Measurements from ENCODE around the gene GABARAP. TPM values are rescaled to one million over a fixed set of nuclear protein-coding genes. Genes with fewer than 3 reads are reported as not detected.

GABARAP gene
- total RNA-seq, 3 donors from 2014 or later (not counting 1 experiment from before 2014, with no cell fraction given), result 256 to 277 (median 276) TPM

DNA sequence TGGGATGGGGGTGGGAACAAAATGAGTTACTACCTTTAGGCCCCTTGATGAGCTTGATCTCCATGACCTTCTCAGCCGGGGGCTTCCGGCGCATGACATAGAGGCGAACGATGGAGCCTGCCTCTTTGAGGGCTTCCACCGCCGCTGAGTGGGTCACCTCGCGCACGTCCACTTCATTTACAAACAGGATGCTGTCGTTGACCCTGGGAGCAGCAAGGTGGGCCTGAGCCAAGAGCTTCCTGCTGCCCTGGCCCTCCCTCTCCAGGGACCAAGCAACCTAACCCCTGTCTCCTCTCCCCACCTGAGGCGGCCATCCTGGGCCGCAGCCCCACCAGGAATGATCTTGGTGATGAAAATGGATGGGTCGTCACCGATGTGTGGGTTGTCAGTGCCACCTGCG is 38.9 kb downstream of the GABARAP start:
- H3K9me3 ChIP-seq (ENCODE audit: control insufficient read depth, insufficient read depth, low read length), result no peaks in the 10 kb centered on the region
- H3K27ac ChIP-seq (ENCODE audit: low read length), result peak overlapping the region; percentile 96
- Mint-ChIP-seq H3K36me3 (no peaks in the 10 kb centered on the region), H3K4me3 (no peak overlapping the region), H3K4me1 (peaks cover 27 to 34% of the 10 kb centered on the region in 2 donors), H3K9me3 (no peaks in the 10 kb centered on the region), H3K27ac (peak overlapping the region; percentile 93 to 95), H3K27me3 (ENCODE audit: low read depth in 2 of 2) (no peaks in the 10 kb centered on the region)
- ATAC-seq, result no peak
- H3K4me1 ChIP-seq (ENCODE audit: control insufficient read depth, insufficient read depth, low read length), result peaks cover 24% of the 10 kb centered on the region
- no peaks in the 10 kb centered on the region for H3K36me3 ChIP-seq (ENCODE audit: control insufficient read depth, insufficient read depth, low read length)
- no peak for DNase-seq
- intact Hi-C loops (cut with micrococcal nuclease), result no loop called here
- no peak overlapping the region for H3K4me3 ChIP-seq (ENCODE audit: low read length)
- TF ChIP-seq, protein P1, sequence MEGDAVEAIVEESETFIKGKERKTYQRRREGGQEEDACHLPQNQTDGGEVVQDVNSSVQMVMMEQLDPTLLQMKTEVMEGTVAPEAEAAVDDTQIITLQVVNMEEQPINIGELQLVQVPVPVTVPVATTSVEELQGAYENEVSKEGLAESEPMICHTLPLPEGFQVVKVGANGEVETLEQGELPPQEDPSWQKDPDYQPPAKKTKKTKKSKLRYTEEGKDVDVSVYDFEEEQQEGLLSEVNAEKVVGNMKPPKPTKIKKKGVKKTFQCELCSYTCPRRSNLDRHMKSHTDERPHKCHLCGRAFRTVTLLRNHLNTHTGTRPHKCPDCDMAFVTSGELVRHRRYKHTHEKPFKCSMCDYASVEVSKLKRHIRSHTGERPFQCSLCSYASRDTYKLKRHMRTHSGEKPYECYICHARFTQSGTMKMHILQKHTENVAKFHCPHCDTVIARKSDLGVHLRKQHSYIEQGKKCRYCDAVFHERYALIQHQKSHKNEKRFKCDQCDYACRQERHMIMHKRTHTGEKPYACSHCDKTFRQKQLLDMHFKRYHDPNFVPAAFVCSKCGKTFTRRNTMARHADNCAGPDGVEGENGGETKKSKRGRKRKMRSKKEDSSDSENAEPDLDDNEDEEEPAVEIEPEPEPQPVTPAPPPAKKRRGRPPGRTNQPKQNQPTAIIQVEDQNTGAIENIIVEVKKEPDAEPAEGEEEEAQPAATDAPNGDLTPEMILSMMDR (IDR thresholded peaks at IDR 0.05), result no peak
- 98% methylated on average over 16 of the region's 16 CpGs for WGBS (ENCODE audit: insufficient coverage)
- no peaks in the 10 kb centered on the region for H3K27me3 ChIP-seq (ENCODE audit: control insufficient read depth, insufficient read depth, low read length)

- H3K36me3 Mint-ChIP-seq, result no peaks in the 10 kb centered on the region
- TF ChIP-seq, protein P1 (IDR thresholded peaks at IDR 0.05), result no peak
- intact Hi-C loops (cut with micrococcal nuclease), result no loop called here
- H3K9me3 Mint-ChIP-seq, result no peaks in the 10 kb centered on the region
- DNase-seq (no peak), ATAC-seq (no peak)
- Histone ChIP-seq H3K9me3 (ENCODE audit: control insufficient read depth, insufficient read depth, low read length) (no peaks in the 10 kb centered on the region), H3K4me3 (ENCODE audit: low read length) (no peak overlapping the region), H3K36me3 (ENCODE audit: control insufficient read depth, insufficient read depth, low read length) (no peaks in the 10 kb centered on the region), H3K4me1 (ENCODE audit: control insufficient read depth, insufficient read depth, low read length) (no peaks in the 10 kb centered on the region), H3K27ac (ENCODE audit: low read length) (no peak overlapping the region), H3K27me3 (ENCODE audit: control insufficient read depth, insufficient read depth, low read length) (no peaks in the 10 kb centered on the region)
- H3K4me1 Mint-ChIP-seq, result no peaks in the 10 kb centered on the region
- H3K27ac Mint-ChIP-seq, result no peak overlapping the region
- H3K4me3 Mint-ChIP-seq, result no peak overlapping the region
- WGBS (ENCODE audit: insufficient coverage), result 95% methylated on average over 22 of the region's 22 CpGs
- H3K27me3 Mint-ChIP-seq (ENCODE audit: low read depth in 2 of 2), result no peaks in the 10 kb centered on the region
Measured at GRCh38 chr17:7196651-7197401, 45.4 kb downstream of the GABARAP start.

DNA sequence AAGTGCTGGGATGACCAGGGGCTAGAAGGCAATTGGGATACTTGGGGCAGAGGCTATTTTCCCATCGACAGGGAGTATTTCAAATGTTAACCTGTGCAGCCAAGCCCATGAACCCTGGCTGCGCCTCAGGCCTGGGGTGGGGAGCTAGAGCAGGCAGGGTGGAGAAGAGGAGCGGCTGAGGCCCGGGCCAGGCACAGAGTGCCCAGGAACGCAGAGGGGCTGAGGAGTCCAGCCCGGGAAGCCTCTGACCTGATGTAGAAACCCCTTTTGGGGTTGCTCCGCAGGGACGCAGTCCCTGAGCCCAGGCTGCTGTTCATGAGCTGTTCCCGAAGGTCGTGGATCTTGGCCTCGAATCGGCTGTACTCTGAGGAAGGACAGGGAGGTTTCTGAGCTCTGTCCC is 46.3 kb downstream of the GABARAP start:
- intact Hi-C loops (cut with micrococcal nuclease), result no loop called here
- no peaks in the 10 kb centered on the region for H3K9me3 Mint-ChIP-seq
- H3K36me3 Mint-ChIP-seq, result no peaks in the 10 kb centered on the region
- H3K27me3 Mint-ChIP-seq (ENCODE audit: low read depth in 2 of 2), result no peaks in the 10 kb centered on the region
- ATAC-seq (no peak), DNase-seq (no peak)
- Histone ChIP-seq H3K27me3 (ENCODE audit: control insufficient read depth, insufficient read depth, low read length) (no peaks in the 10 kb centered on the region), H3K36me3 (ENCODE audit: control insufficient read depth, insufficient read depth, low read length) (no peaks in the 10 kb centered on the region), H3K4me1 (ENCODE audit: control insufficient read depth, insufficient read depth, low read length) (no peaks in the 10 kb centered on the region), H3K9me3 (ENCODE audit: control insufficient read depth, insufficient read depth, low read length) (no peaks in the 10 kb centered on the region), H3K27ac (ENCODE audit: low read length) (no peak overlapping the region), H3K4me3 (ENCODE audit: low read length) (no peak overlapping the region)
- H3K4me1 Mint-ChIP-seq, result no peaks in the 10 kb centered on the region
- no peak overlapping the region for H3K4me3 Mint-ChIP-seq
- H3K27ac Mint-ChIP-seq, result no peak overlapping the region
- WGBS (ENCODE audit: insufficient coverage), result 94% methylated on average over 12 of the region's 12 CpGs
- TF ChIP-seq, protein P1 (IDR thresholded peaks at IDR 0.05), result no peak
